Small intestine (tissue), 7 donors: ENCODE data around the gene KRTAP5-8. TPM values are rescaled to one million over a fixed set of nuclear protein-coding genes. Genes with fewer than 3 reads are reported as not detected.
"Not testable (repeated sequence)": the region's sequence is repeated elsewhere in the genome, so short reads cannot be mapped to it uniquely, and the experiment has no call there.

ENCODE experiments used
- DNase-seq, 2 donors: peaks; one replicate each; pipeline versions ENCODE4 v3.0.0 to v3.0.0-alpha.2; 2013
- FAIRE-seq: peaks from 2 replicates; lab custom pipeline; 2012; peaks lifted over from hg19 to GRCh38; lab: Jason Lieb, UNC
- H3K27ac ChIP-seq, 3 donors: one replicate each; pipeline ENCODE4 v1.5.1; 2013; ENCODE audit warnings: low read length in 2 of 3, mild to moderate bottlenecking in 2 of 3, control low read depth in 1 of 3, inconsistent platforms in 1 of 3, low read depth in 1 of 3, moderate library complexity in 1 of 3
- H3K27me3 ChIP-seq, 3 donors: one replicate each; pipeline ENCODE4 v1.6.1; 2013; ENCODE audit warnings: low read length in 3 of 3, inconsistent platforms in 1 of 3; ENCODE audit not compliant: control insufficient read depth in 3 of 3, insufficient read depth in 3 of 3
- H3K36me3 ChIP-seq, 3 donors: one replicate each; pipeline ENCODE4 v1.6.1; 2013; ENCODE audit warnings: low read length in 3 of 3, inconsistent platforms in 1 of 3, low read depth in 1 of 3, mild to moderate bottlenecking in 1 of 3, moderate library complexity in 1 of 3; ENCODE audit not compliant: control insufficient read depth in 3 of 3, insufficient read depth in 2 of 3
- H3K4me1 ChIP-seq, 3 donors: one replicate each; pipeline ENCODE4 v1.6.1; 2013; ENCODE audit warnings: low read length in 2 of 3, inconsistent platforms in 1 of 3, low read depth in 1 of 3, mild to moderate bottlenecking in 1 of 3, moderate library complexity in 1 of 3; ENCODE audit not compliant: control insufficient read depth in 3 of 3, insufficient read depth in 2 of 3
- H3K4me3 ChIP-seq, 3 donors: one replicate each; pipeline ENCODE4 v1.5.1; 2013; ENCODE audit warnings: low read length in 3 of 3, control low read depth in 1 of 3, inconsistent platforms in 1 of 3, low read depth in 1 of 3, mild to moderate bottlenecking in 1 of 3, moderate library complexity in 1 of 3
- H3K9me3 ChIP-seq, 2 donors: one replicate each; pipeline ENCODE4 v1.6.1; 2013; ENCODE audit warnings: low read depth in 1 of 2, low read length in 1 of 2; ENCODE audit not compliant: control insufficient read depth in 2 of 2, insufficient read depth in 1 of 2
- WGBS, 3 donors: extraction: QIAGEN DNeasy Blood & Tissue Kit; methylation state at CpG; one replicate each; pipeline ENCODE4 v1.1.7; 2013; 5-methylcytosine and 5-hydroxymethylcytosine counted together
- polyA plus RNA-seq, 4 donors: library from polyadenylated mRNA; stranded (reverse) in 3 of 4; unstranded in 1 of 4; fragments of 200-250 nt in 3 of 4; fragments of 120-200 nt in 1 of 4; gene quantifications; one replicate each; pipeline versions ENCODE4 v1.2.1 to v1.2.3, GENCODE V29; 2013
- donor health status: healthy with polysubstance abuse.
- donor health status: control.
- donor health status: control.
- donor health status: Bipolar disorder and iron deficiency.
- donor health status: healthy.

The KRTAP5-8 gene
- polyA plus RNA-seq, 4 donors, result 0.13 to 0.16 TPM; not detected in 2

DNA sequence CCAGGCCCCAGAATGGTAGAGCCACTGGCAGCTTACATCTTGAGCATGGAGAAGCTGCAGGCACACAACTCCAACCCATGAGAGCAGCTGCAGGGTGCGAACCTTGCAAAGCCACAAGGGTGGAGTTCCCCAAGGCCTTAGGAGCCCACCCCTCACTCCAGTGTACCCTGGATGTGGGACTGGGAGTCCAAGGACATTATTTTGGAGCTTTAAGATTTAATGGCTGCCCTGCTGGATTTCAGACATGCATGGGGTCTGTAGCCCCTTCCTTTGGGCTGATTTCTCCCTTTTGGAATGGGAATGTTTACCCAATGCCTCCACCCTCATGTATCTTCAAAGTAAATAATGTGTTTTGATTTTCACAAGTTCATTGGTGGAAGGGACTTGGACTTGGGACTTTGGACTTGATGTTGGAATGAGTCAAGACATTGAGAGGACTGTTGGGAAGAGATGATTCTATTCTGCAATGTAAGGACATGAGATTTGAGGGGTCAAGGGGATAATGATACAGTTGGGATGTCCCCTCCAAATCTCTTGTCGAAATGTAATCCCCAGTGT is 11.8 kb upstream of the KRTAP5-8 start:
- 78 to 93% (median 82%) methylated on average over 2 of the region's 2 CpGs for WGBS, 3 donors
- FAIRE-seq (no peak), DNase-seq (peak; percentile 74 to 89)
- no peaks in the 10 kb centered on the region for H3K4me1 ChIP-seq
- H3K36me3 ChIP-seq, result no peaks in the 10 kb centered on the region
- H3K27me3 ChIP-seq, result no peaks in the 10 kb centered on the region
- H3K27ac ChIP-seq, result no peak overlapping the region
- no peak overlapping the region for H3K4me3 ChIP-seq
- H3K9me3 ChIP-seq, result no peaks in the 10 kb centered on the region

GRCh38 chr11:71526796-71527575 is 10.8 kb upstream of the KRTAP5-8 start, which contains the start of gene KRTAP5-7:
Gene KRTAP5-7 (plus strand): TSS chr11:71527267. CDS start chr11:71527301, 34 bp downstream.
- H3K27ac ChIP-seq, H3K4me1 ChIP-seq, H3K27me3 ChIP-seq, H3K36me3 ChIP-seq, FAIRE-seq, H3K4me3 ChIP-seq, H3K9me3 ChIP-seq: not testable (repeated sequence)
- 21 to 39% (median 39%) methylated on average over 10 of the region's 10 CpGs for WGBS, 3 donors
- peak in 1 of 2 donors; percentile 15 for DNase-seq

DNA sequence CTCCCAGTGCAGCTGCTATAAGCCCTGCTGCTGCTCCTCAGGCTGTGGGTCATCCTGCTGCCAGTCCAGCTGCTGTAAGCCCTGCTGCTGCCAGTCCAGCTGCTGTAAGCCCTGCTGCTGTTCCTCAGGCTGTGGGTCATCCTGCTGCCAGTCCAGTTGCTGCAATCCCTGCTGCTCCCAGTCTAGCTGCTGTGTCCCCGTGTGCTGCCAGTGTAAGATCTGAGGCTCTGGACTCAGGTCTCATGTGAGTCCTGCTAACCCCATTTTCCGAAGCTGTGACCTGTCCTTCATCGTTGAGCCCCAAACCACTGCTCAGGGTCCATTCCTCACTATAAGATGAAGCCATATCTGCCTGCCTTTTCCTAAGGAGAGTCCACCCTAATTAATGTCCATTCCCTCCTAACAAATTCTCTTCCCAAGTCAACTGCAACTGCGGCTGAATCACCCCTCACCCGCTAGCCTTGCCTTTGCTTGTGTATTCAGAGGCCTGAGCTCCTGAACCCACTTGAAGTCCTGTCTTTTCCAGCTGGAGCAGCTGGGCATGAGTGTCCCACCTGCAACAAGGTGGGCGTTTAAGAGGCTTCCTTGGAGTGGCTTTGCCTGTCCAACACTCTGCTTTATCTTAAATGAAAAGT is 10.1 kb upstream of the KRTAP5-8 start:
- H3K27me3 ChIP-seq, result no peaks in the 10 kb centered on the region
- no peaks in the 10 kb centered on the region for H3K36me3 ChIP-seq
- no peak overlapping the region for H3K4me3 ChIP-seq
- FAIRE-seq (no peak), DNase-seq (no peak)
- no peaks in the 10 kb centered on the region for H3K4me1 ChIP-seq
- no peaks in the 10 kb centered on the region for H3K9me3 ChIP-seq
- H3K27ac ChIP-seq, result no peak overlapping the region
- 85 to 87% (median 87%) methylated on average over 6 of the region's 6 CpGs for WGBS, 3 donors

- Histone ChIP-seq H3K9me3 (no peaks in the 10 kb centered on the region), H3K36me3 (no peaks in the 10 kb centered on the region), H3K4me1 (peaks cover 0 to 13% (median 0%) of the 10 kb centered on the region in 3 donors), H3K27ac (no peak overlapping the region), H3K27me3 (no peaks in the 10 kb centered on the region), H3K4me3 (no peak overlapping the region)
- no peak for DNase-seq
- no peak for FAIRE-seq
- WGBS, 3 donors, result 86 to 92% (median 86%) methylated on average over 11 of the region's 11 CpGs
These were observed 7.2 kb upstream of the KRTAP5-8 start for GRCh38 chr11:71530602-71531001.

- DNase-seq, result no peak
- Histone ChIP-seq H3K27me3 (no peaks in the 10 kb centered on the region), H3K27ac (no peak overlapping the region), H3K4me3 (no peak overlapping the region), H3K4me1 (peaks cover 0 to 16% (median 0%) of the 10 kb centered on the region in 3 donors), H3K36me3 (no peaks in the 10 kb centered on the region), H3K9me3 (no peaks in the 10 kb centered on the region)
- WGBS, 3 donors, result 78 to 86% (median 79%) methylated on average over 10 of the region's 10 CpGs
- FAIRE-seq, result no peak
These were observed 5.7 kb upstream of the KRTAP5-8 start for GRCh38 chr11:71532036-71532610.

GRCh38 chr11:71534711-71535608 is 2.9 kb upstream of the KRTAP5-8 start:
- H3K4me3 ChIP-seq, FAIRE-seq, H3K27me3 ChIP-seq, H3K36me3 ChIP-seq, H3K9me3 ChIP-seq: not testable (repeated sequence)
- H3K4me1 ChIP-seq, result peaks cover 0 to 16% (median 0%) of the 10 kb centered on the region in 3 donors
- 47 to 63% (median 48%) methylated on average over 17 of the region's 17 CpGs for WGBS, 3 donors
- H3K27ac ChIP-seq, result peak overlapping the region in 1 of 3 donors; percentile 84
- peak in 1 of 2 donors; percentile 41 for DNase-seq

- 93 to 96% (median 95%) methylated on average over 9 of the region's 9 CpGs for WGBS, 3 donors
- peaks cover 0 to 5% of the 10 kb centered on the region in 2 donors for H3K9me3 ChIP-seq
- H3K27ac ChIP-seq, result no peak overlapping the region
- DNase-seq (no peak), FAIRE-seq (no peak)
- peaks cover 0 to 16% (median 0%) of the 10 kb centered on the region in 3 donors for H3K4me1 ChIP-seq
- no peaks in the 10 kb centered on the region for H3K36me3 ChIP-seq
- H3K4me3 ChIP-seq, result no peak overlapping the region
- no peaks in the 10 kb centered on the region for H3K27me3 ChIP-seq
These were observed 2.0 kb upstream of the KRTAP5-8 start for GRCh38 chr11:71535825-71536224.
